Sigmoid colon (tissue), 4 donors: ENCODE results near the gene STIM2.

Experiments
- POLR2AphosphoS5 ChIP-seq, 4 donors: sonication (generic); formaldehyde crosslinking; IDR thresholded peaks; one replicate each; pipeline ENCODE4 v1.6.1; 2017; ENCODE audit warnings: antibody characterized with exemption in 4 of 4
- TF ChIP-seq, protein P1 (sequence below), 4 experiments: fragments of 450-650 bp in 3 of 4; fragments of 200-600 bp in 1 of 4; IDR thresholded peaks; one replicate each; pipeline ENCODE4 v1.5.1; 2016 to 2019; ENCODE audit warnings: antibody characterized with exemption in 4 of 4, mild to moderate bottlenecking in 3 of 4, moderate library complexity in 2 of 4

DNA sequence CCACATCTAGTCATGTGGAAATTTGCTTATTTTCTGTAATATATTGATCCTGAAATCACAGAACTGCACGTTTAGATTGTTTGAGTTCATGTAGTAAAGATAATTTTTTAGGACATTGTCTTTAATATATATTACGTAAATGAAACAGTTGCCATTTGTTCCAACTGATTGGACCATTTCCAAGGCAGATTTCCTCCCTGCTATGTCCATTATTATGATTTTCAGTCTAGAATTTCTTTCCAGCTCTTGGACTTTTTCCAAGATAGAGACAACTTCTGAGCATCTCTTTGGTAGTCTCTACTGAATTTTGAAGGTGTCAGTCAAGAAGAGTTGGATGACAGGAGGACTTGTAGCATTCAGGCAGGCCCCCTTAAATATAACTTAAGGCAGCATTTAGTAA, 94.6 kb downstream of the STIM2 start:
- TF ChIP-seq, protein P1, sequence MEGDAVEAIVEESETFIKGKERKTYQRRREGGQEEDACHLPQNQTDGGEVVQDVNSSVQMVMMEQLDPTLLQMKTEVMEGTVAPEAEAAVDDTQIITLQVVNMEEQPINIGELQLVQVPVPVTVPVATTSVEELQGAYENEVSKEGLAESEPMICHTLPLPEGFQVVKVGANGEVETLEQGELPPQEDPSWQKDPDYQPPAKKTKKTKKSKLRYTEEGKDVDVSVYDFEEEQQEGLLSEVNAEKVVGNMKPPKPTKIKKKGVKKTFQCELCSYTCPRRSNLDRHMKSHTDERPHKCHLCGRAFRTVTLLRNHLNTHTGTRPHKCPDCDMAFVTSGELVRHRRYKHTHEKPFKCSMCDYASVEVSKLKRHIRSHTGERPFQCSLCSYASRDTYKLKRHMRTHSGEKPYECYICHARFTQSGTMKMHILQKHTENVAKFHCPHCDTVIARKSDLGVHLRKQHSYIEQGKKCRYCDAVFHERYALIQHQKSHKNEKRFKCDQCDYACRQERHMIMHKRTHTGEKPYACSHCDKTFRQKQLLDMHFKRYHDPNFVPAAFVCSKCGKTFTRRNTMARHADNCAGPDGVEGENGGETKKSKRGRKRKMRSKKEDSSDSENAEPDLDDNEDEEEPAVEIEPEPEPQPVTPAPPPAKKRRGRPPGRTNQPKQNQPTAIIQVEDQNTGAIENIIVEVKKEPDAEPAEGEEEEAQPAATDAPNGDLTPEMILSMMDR (IDR thresholded peaks at IDR 0.05) = no peak
- TF ChIP-seq POLR2AphosphoS5 (IDR thresholded peaks at IDR 0.05) = no peak
